Activated T-cell treated with anti-CD3 and anti-CD28 coated beads for 4 hours (primary cell): ENCODE measurements around the gene DUOX1.
"Not testable (repeated sequence)": the region's sequence is repeated elsewhere in the genome, so short reads cannot be mapped to it uniquely, and the experiment has no call there.

ENCODE experiments used
- DNase-seq: peaks from one replicate; pipeline ENCODE4 v3.0.0-alpha.2; 2020

DUOX1 gene

GRCh38 chr15:45121706-45122417, 7.9 kb upstream of the DUOX1 start:
- DNase-seq, result no peak

GRCh38 chr15:45122719-45123118, 7.1 kb upstream of the DUOX1 start:
- no peak for DNase-seq

GRCh38 chr15:45123397-45123796, 6.4 kb upstream of the DUOX1 start:
- DNase-seq, result no peak

- peak; percentile 35 for DNase-seq
These were observed 3.1 kb upstream of the DUOX1 start for GRCh38 chr15:45126535-45127158.

GRCh38 chr15:45128971-45129639, 689 bp upstream of the DUOX1 start:
- DNase-seq, result no peak

- no peak for DNase-seq
These were observed 652 bp downstream of the DUOX1 start for GRCh38 chr15:45130291-45131000.

- DNase-seq, result no peak
These were observed 1.7 kb downstream of the DUOX1 start for GRCh38 chr15:45131510-45131909.

- no peak for DNase-seq
These were observed 3.2 kb downstream of the DUOX1 start for GRCh38 chr15:45132844-45133560.

- DNase-seq, result no peak
These were observed 3.7 kb downstream of the DUOX1 start for GRCh38 chr15:45133561-45133920.

- DNase-seq, result no peak
These were observed 4.3 kb downstream of the DUOX1 start for GRCh38 chr15:45134046-45134445.

GRCh38 chr15:45134682-45135604, 5.1 kb downstream of the DUOX1 start:
- DNase-seq, result no peak

- not testable (repeated sequence) for DNase-seq
These were observed 6.0 kb downstream of the DUOX1 start for GRCh38 chr15:45135705-45136377.

GRCh38 chr15:45136378-45136764, 6.6 kb downstream of the DUOX1 start:
- no peak for DNase-seq

- DNase-seq, result no peak
These were observed 7.9 kb downstream of the DUOX1 start for GRCh38 chr15:45137703-45138102.

GRCh38 chr15:45138814-45139765, 9.3 kb downstream of the DUOX1 start:
- no peak for DNase-seq

- no peak for DNase-seq
These were observed 10.0 kb downstream of the DUOX1 start for GRCh38 chr15:45139770-45140169.

GRCh38 chr15:45140557-45141250, 10.9 kb downstream of the DUOX1 start:
- no peak for DNase-seq

- no peak for DNase-seq
These were observed 11.6 kb downstream of the DUOX1 start for GRCh38 chr15:45141386-45141785.

GRCh38 chr15:45143056-45143455, 13.3 kb downstream of the DUOX1 start:
- no peak for DNase-seq
